HCT116 (cell line): ENCODE results near the gene HIVEP1. TPM values are rescaled to one million over a fixed set of nuclear protein-coding genes. Genes with fewer than 3 reads are reported as not detected.

ENCODE experiments used
- ATAC-seq: fragments of 200-7000 bp; cut with Tn5 transposase; 2 replicates; pipeline ENCODE4 v1.9.1; 2020; ENCODE audit warnings: mild to moderate bottlenecking, moderate library complexity
- BruUV-seq: library from RNA; stranded (reverse); fragments of 400-500 nt; replicated peaks from 2 replicates; lab custom pipeline; 2021; lab: Mats Ljungman, UMichigan
- CTCF ChIA-PET: fragments of 300-600 bp; sonication (Branson Sonifier 250); formaldehyde crosslinking; loops from one replicate; lab custom pipeline; 2021; ENCODE audit warnings: antibody characterized with exemption; lab: Charles Lee
- POLR2A ChIA-PET: fragments of 300-600, 350-600 bp; sonication (Branson Sonifier 250); formaldehyde crosslinking; loops from one replicate; lab custom pipeline; 2021; ENCODE audit warnings: antibody characterized with exemption; lab: Charles Lee
- RAD21 ChIA-PET, 2 experiments: fragments of 300-600 bp; sonication (Branson Sonifier 250); formaldehyde crosslinking; loops; one replicate each; lab custom pipeline; 2023; ENCODE audit warnings: low total read pairs in 2 of 2; ENCODE audit not compliant: uncharacterized antibody in 2 of 2, unreplicated experiment in 2 of 2, low non-redundant PET in 1 of 2; lab: Charles Lee
- DNase-seq: peaks from one replicate; pipeline ENCODE4 v3.0.0-alpha.2; 2010; ENCODE audit warnings: low read depth, low spot score
- H2AFZ ChIP-seq: fragments of 200-600 bp; shearing (Covaris generic), sonication (generic); 2 replicates; pipeline ENCODE4 v1.6.1; 2017; ENCODE audit warnings: low read depth, mixed run types, mixed read lengths, antibody characterized with exemption, low read length; ENCODE audit not compliant: poor library complexity, severe bottlenecking
- H3K27ac ChIP-seq: 2 replicates; pipeline ENCODE4 v1.5.1; 2012; ENCODE audit warnings: low read depth, low read length
- H3K27me3 ChIP-seq: fragments of 200-600 bp; sonication (generic); 2 replicates; pipeline ENCODE4 v1.6.1; 2016; ENCODE audit warnings: mixed run types, low read length, mixed read lengths; ENCODE audit not compliant: insufficient read depth
- H3K36me3 ChIP-seq, 2 experiments: fragments of 200-500 bp in 1 of 2; fragments of 200-600 bp in 1 of 2; sonication (Bioruptor generic) in 1 of 2; sonication (generic) in 1 of 2; 2 replicates each; pipeline versions ENCODE4 v1.5.1 to v1.6.1; 2014 to 2016; ENCODE audit warnings: low read length in 2 of 2, inconsistent platforms in 1 of 2, mixed read lengths in 1 of 2, mixed run types in 1 of 2; ENCODE audit not compliant: insufficient read depth in 2 of 2, control insufficient read depth in 1 of 2
- H3K4me1 ChIP-seq, 2 experiments: fragments of 200-600 bp in 1 of 2; sonication (generic) in 1 of 2; 2 replicates each; pipeline versions ENCODE4 v1.5.1 to v1.6.1; 2012 to 2017; ENCODE audit warnings: low read length in 2 of 2, inconsistent platforms in 1 of 2, mild to moderate bottlenecking in 1 of 2, mixed read lengths in 1 of 2, mixed run types in 1 of 2, moderate library complexity in 1 of 2; ENCODE audit not compliant: insufficient read depth in 2 of 2, control insufficient read depth in 1 of 2
- H3K4me2 ChIP-seq: fragments of 200-600 bp; sonication (generic); 2 replicates; pipeline ENCODE4 v1.6.1; 2017; ENCODE audit warnings: mixed run types, low read length, mixed read lengths
- H3K4me3 ChIP-seq, 2 experiments: fragments of 200-600 bp in 1 of 2; sonication (generic) in 1 of 2; replicated peaks in 1 of 2; 2 replicates each; pipeline ENCODE4 v1.5.1; 2011 to 2016; ENCODE audit warnings: low read length in 2 of 2, control low read depth in 1 of 2, low read depth in 1 of 2, mild to moderate bottlenecking in 1 of 2, mixed read lengths in 1 of 2, mixed run types in 1 of 2
- H3K79me2 ChIP-seq: fragments of 200-600 bp; sonication (generic); 2 replicates; pipeline ENCODE4 v1.6.1; 2017; ENCODE audit warnings: mild to moderate bottlenecking, mixed run types, low read length, moderate library complexity, mixed read lengths; ENCODE audit not compliant: insufficient read depth
- H3K9ac ChIP-seq: fragments of 200-600 bp; sonication (generic); 2 replicates; pipeline ENCODE4 v1.6.1; 2016; ENCODE audit warnings: low read length, mixed read lengths
- H3K9me2 ChIP-seq: fragments of 200-600 bp; sonication (generic), shearing (Covaris generic); 2 replicates; pipeline ENCODE4 v1.6.1; 2017; ENCODE audit warnings: mixed run types, mild to moderate bottlenecking, moderate library complexity; ENCODE audit not compliant: insufficient read depth
- H3K9me3 ChIP-seq, 2 experiments: fragments of 200-500 bp in 1 of 2; fragments of 200-600 bp in 1 of 2; sonication (Bioruptor generic) in 1 of 2; sonication (generic) in 1 of 2; 2 replicates each; pipeline ENCODE4 v1.6.1; 2014 to 2017; ENCODE audit warnings: low read length in 2 of 2, mixed read lengths in 2 of 2, inconsistent platforms in 1 of 2, low read depth in 1 of 2, mild to moderate bottlenecking in 1 of 2, mixed run types in 1 of 2, moderate library complexity in 1 of 2; ENCODE audit not compliant: control insufficient read depth in 1 of 2, insufficient read depth in 1 of 2
- H4K20me1 ChIP-seq: fragments of 200-600 bp; sonication (generic), shearing (Covaris generic); 2 replicates; pipeline ENCODE4 v1.6.1; 2017; ENCODE audit warnings: mixed run types, mild to moderate bottlenecking, moderate library complexity; ENCODE audit not compliant: insufficient read depth
- ATF3 ChIP-seq: IDR thresholded peaks from 2 replicates; pipeline ENCODE4 v1.6.1; 2012
- CBX3 ChIP-seq: IDR thresholded peaks from 2 replicates; pipeline ENCODE4 v1.6.1; 2012; ENCODE audit warnings: low read depth
- FOSL1 ChIP-seq: IDR thresholded peaks from 2 replicates; pipeline ENCODE4 v1.6.1; 2012; ENCODE audit warnings: low read depth
- MAX ChIP-seq: IDR thresholded peaks from 2 replicates; pipeline ENCODE4 v1.6.1; 2012
- POLR2A ChIP-seq: IDR thresholded peaks from 2 replicates; pipeline ENCODE4 v1.7.0; 2011; ENCODE audit warnings: borderline replicate concordance; ENCODE audit not compliant: insufficient read depth, insufficient read length; ENCODE audit errors: extremely low read depth
- POLR2AphosphoS5 ChIP-seq: IDR thresholded peaks from 2 replicates; pipeline ENCODE4 v1.6.1; 2011; ENCODE audit warnings: mild to moderate bottlenecking, low read depth, low read length, moderate library complexity
- SIN3A ChIP-seq: IDR thresholded peaks from 2 replicates; pipeline ENCODE4 v1.6.1; 2012; ENCODE audit warnings: low read depth
- SP1 ChIP-seq: IDR thresholded peaks from 2 replicates; pipeline ENCODE4 v1.6.1; 2012; ENCODE audit warnings: low read depth
- SRF ChIP-seq: IDR thresholded peaks from 2 replicates; pipeline ENCODE4 v1.6.1; 2012; ENCODE audit warnings: low read depth
- YY1 ChIP-seq: IDR thresholded peaks from 2 replicates; pipeline ENCODE4 v1.6.1; 2011; ENCODE audit warnings: low read length, low read depth, moderate library complexity, mild to moderate bottlenecking; ENCODE audit not compliant: insufficient replicate concordance; ENCODE audit errors: extremely low read depth
- intact Hi-C: fragments of 100-400 bp; cut with micrococcal nuclease; formaldehyde crosslinking; loops from 2 replicates; pipeline ENCODE4 v1.10.0; 2022
- total RNA-seq: library from RNA; stranded (reverse); gene quantifications from one replicate; pipeline ENCODE4 v1.2.1, GENCODE V29; 2021; ENCODE audit not compliant: unreplicated experiment

Gene HIVEP1
- total RNA-seq, 1 experiment from 2014 or later: 11.2 TPM

- Histone ChIP-seq H3K79me2 (no peaks in the 10 kb centered on the region), H3K27ac (no peak overlapping the region), H3K9me2 (no peaks in the 10 kb centered on the region), H3K4me1 (no peaks in the 10 kb centered on the region), H3K4me3 (no peak overlapping the region), H3K27me3 (no peaks in the 10 kb centered on the region), H2AFZ (no peak overlapping the region)
- POLR2A ChIA-PET: no interaction called here
- RAD21 ChIA-PET: no interaction called here
- DNase-seq (no peak), ATAC-seq (no peak)
- intact Hi-C loops: no loop called here
- TF ChIP-seq YY1: no peak
- no peak for TF ChIP-seq SP1
- no peak for TF ChIP-seq POLR2AphosphoS5
- TF ChIP-seq POLR2A: no peak
- no peak for TF ChIP-seq CBX3
- no peak for TF ChIP-seq FOSL1
- no peak for TF ChIP-seq SRF
- TF ChIP-seq ATF3: no peak
- TF ChIP-seq, all 23 proteins: peak for 0
- no TSS peak for BruUV-seq
- H3K9ac ChIP-seq: no peak overlapping the region
- no peaks in the 10 kb centered on the region for H3K9me3 ChIP-seq
- no peaks in the 10 kb centered on the region for H3K36me3 ChIP-seq
- CTCF ChIA-PET: no interaction called here
- H4K20me1 ChIP-seq: no peaks in the 10 kb centered on the region
- H3K4me2 ChIP-seq: no peak overlapping the region
Observed at GRCh38 chr6:11965499-11965898, 46.6 kb upstream of the HIVEP1 start.

- Histone ChIP-seq H3K9ac (no peak overlapping the region), H4K20me1 (no peaks in the 10 kb centered on the region), H3K4me2 (no peak overlapping the region), H3K27me3 (no peaks in the 10 kb centered on the region), H3K27ac (no peak overlapping the region), H2AFZ (no peak overlapping the region), H3K9me2 (no peaks in the 10 kb centered on the region), H3K4me1 (no peaks in the 10 kb centered on the region), H3K79me2 (no peaks in the 10 kb centered on the region), H3K36me3 (no peaks in the 10 kb centered on the region), H3K4me3 (no peak overlapping the region), H3K9me3 (no peaks in the 10 kb centered on the region)
- BruUV-seq: no TSS peak
- CTCF ChIA-PET: no interaction called here
- TF ChIP-seq SIN3A: no peak
- TF ChIP-seq MAX: no peak
- TF ChIP-seq SP1: no peak
- TF ChIP-seq CBX3: no peak
- intact Hi-C loops: no loop called here
- RAD21 ChIA-PET: no interaction called here
- POLR2A ChIA-PET: no interaction called here
- DNase-seq (no peak), ATAC-seq (no peak)
Observed at GRCh38 chr6:11968241-11968806, 43.8 kb upstream of the HIVEP1 start.
